ENCODE measurements around the gene PPHLN1. TPM values are rescaled to one million over a fixed set of nuclear protein-coding genes. Genes with fewer than 3 reads are reported as not detected.

PPHLN1 gene
- total RNA-seq, 2 donors from 2014 or later = 66.6 to 77.6 TPM

DNA sequence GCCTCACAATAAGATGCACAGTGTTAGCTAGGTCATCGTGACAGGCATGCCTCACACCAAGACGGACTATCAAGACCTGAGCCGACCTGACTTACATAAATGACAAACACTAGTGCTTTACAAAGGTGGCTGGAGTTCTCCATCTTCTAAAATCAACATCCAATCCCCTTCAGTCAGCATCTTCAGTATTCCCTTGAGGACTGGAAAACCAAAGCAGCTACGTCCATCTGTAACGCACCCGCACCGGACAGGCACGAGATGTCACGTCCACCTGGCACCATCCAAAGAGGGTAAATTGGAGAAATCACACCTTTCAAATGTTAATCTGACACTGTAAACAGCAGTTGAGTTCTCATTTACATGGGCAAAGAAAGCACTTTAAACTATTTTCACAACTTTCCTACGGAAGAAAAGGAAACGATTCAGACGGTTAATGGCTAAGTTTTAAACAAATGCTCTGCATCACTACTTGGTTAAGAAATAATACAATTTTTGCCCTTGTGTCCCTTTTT, 133.4 kb downstream of the PPHLN1 start:
- Mint-ChIP-seq H3K9me3 (no peaks in the 10 kb centered on the region), H3K27me3 (ENCODE audit: insufficient read depth) (no peaks in the 10 kb centered on the region), H3K4me1 (peaks cover 17% of the 10 kb centered on the region), H3K27ac (no peak overlapping the region), H3K36me3 (ENCODE audit: low read depth) (peaks cover 57% of the 10 kb centered on the region), H3K4me3 (peak overlapping the region; percentile 12)
- H3K27me3 ChIP-seq (ENCODE audit: control insufficient read depth, insufficient read depth, low read length, poor library complexity, severe bottlenecking) = no peaks in the 10 kb centered on the region
- DNase-seq = peak; percentile 56
- TF ChIP-seq, protein P1, sequence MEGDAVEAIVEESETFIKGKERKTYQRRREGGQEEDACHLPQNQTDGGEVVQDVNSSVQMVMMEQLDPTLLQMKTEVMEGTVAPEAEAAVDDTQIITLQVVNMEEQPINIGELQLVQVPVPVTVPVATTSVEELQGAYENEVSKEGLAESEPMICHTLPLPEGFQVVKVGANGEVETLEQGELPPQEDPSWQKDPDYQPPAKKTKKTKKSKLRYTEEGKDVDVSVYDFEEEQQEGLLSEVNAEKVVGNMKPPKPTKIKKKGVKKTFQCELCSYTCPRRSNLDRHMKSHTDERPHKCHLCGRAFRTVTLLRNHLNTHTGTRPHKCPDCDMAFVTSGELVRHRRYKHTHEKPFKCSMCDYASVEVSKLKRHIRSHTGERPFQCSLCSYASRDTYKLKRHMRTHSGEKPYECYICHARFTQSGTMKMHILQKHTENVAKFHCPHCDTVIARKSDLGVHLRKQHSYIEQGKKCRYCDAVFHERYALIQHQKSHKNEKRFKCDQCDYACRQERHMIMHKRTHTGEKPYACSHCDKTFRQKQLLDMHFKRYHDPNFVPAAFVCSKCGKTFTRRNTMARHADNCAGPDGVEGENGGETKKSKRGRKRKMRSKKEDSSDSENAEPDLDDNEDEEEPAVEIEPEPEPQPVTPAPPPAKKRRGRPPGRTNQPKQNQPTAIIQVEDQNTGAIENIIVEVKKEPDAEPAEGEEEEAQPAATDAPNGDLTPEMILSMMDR (conservative IDR thresholded peaks at IDR 0.05) = no peak
- 87 to 90% methylated on average over 11 to 12 of the region's 12 CpGs for WGBS, 2 experiments (ENCODE audit: insufficient coverage in 1 of 2, insufficient read length in 1 of 2)
- no peak overlapping the region for H3K27ac ChIP-seq (ENCODE audit: low read depth, low read length)
- H3K9me3 ChIP-seq (ENCODE audit: control insufficient read depth, low read length) = no peaks in the 10 kb centered on the region
- no peak overlapping the region for H3K9ac ChIP-seq (ENCODE audit: extremely low read depth, low read length, poor library complexity, severe bottlenecking)
- H3K36me3 ChIP-seq (ENCODE audit: control insufficient read depth, insufficient read depth, low read length) = peaks cover 76% of the 10 kb centered on the region
- no peaks in the 10 kb centered on the region for H3K4me1 ChIP-seq (ENCODE audit: control insufficient read depth, insufficient read depth, low read length)
- H3K4me3 ChIP-seq (ENCODE audit: low read length) = no peak overlapping the region

DNA sequence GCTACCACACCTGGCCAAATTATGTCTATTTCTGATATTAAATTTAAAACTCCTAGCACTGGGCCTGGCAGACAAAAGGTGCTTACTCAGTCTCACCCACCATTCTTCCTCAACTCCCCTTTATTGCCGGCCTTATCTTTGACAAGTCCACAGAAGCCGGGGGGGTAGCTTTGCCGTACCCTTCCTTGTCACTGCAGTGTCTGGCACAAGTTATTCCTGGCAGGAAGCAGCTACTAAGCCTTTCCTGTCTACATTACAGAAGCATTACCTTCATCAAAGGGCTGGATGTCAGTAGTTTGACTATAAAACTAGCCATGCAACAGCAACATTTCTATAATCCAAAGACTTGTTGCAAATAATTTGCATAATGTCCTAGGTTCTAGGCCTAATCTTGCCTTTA, 136.5 kb downstream of the PPHLN1 start:
- peaks cover 17% of the 10 kb centered on the region for H3K4me1 Mint-ChIP-seq
- no peak overlapping the region for H3K27ac Mint-ChIP-seq
- 94 to 96% methylated on average over 3 of the region's 3 CpGs for WGBS, 2 experiments (ENCODE audit: insufficient coverage in 1 of 2, insufficient read length in 1 of 2)
- H3K36me3 Mint-ChIP-seq (ENCODE audit: low read depth) = peaks cover 73% of the 10 kb centered on the region
- H3K4me3 ChIP-seq (ENCODE audit: low read length) = no peak overlapping the region
- H3K9ac ChIP-seq (ENCODE audit: extremely low read depth, low read length, poor library complexity, severe bottlenecking) = no peak overlapping the region
- no peaks in the 10 kb centered on the region for H3K27me3 ChIP-seq (ENCODE audit: control insufficient read depth, insufficient read depth, low read length, poor library complexity, severe bottlenecking)
- TF ChIP-seq, protein P1 (conservative IDR thresholded peaks at IDR 0.05) = no peak
- H3K27ac ChIP-seq (ENCODE audit: low read depth, low read length) = no peak overlapping the region
- peaks cover 88% of the 10 kb centered on the region for H3K36me3 ChIP-seq (ENCODE audit: control insufficient read depth, insufficient read depth, low read length)
- no peak overlapping the region for H3K4me3 Mint-ChIP-seq
- no peaks in the 10 kb centered on the region for H3K4me1 ChIP-seq (ENCODE audit: control insufficient read depth, insufficient read depth, low read length)
- H3K9me3 Mint-ChIP-seq = no peaks in the 10 kb centered on the region
- H3K27me3 Mint-ChIP-seq (ENCODE audit: insufficient read depth) = no peaks in the 10 kb centered on the region
- DNase-seq = no peak
- H3K9me3 ChIP-seq (ENCODE audit: control insufficient read depth, low read length) = no peaks in the 10 kb centered on the region

DNA sequence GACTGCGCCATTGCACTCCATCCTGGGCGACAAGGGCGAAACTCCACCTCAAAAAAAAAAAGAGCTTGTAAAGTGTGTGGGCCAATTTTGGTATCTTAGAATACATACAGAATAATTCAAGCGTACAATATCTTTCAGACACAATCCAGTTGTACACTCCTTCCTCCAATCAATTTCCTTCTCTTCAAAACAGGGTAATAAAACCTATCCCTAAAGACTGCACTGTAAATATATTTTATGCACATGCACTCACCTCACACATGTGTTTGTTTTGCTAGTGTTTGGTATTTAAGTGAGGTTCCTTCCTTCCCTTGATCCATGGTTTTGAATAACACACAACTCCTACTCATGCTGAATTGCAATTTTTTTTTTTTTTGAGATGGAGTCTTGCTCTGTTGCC, 137.7 kb downstream of the PPHLN1 start:
- no peak overlapping the region for H3K27ac ChIP-seq (ENCODE audit: low read depth, low read length)
- Mint-ChIP-seq H3K27ac (no peak overlapping the region), H3K9me3 (no peaks in the 10 kb centered on the region), H3K36me3 (ENCODE audit: low read depth) (peaks cover 75% of the 10 kb centered on the region), H3K27me3 (ENCODE audit: insufficient read depth) (no peaks in the 10 kb centered on the region), H3K4me1 (peaks cover 17% of the 10 kb centered on the region), H3K4me3 (no peak overlapping the region)
- TF ChIP-seq, protein P1 (conservative IDR thresholded peaks at IDR 0.05) = no peak
- H3K36me3 ChIP-seq (ENCODE audit: control insufficient read depth, insufficient read depth, low read length) = peaks cover 83% of the 10 kb centered on the region
- WGBS, 2 experiments (ENCODE audit: insufficient coverage in 1 of 2, insufficient read length in 1 of 2) = 98% methylated on average over 4 of the region's 4 CpGs; no CpG with 5 or more reads in 1 of the 2 experiments
- H3K4me3 ChIP-seq (ENCODE audit: low read length) = no peak overlapping the region
- DNase-seq = no peak
- no peaks in the 10 kb centered on the region for H3K4me1 ChIP-seq (ENCODE audit: control insufficient read depth, insufficient read depth, low read length)
- no peaks in the 10 kb centered on the region for H3K9me3 ChIP-seq (ENCODE audit: control insufficient read depth, low read length)
- no peaks in the 10 kb centered on the region for H3K27me3 ChIP-seq (ENCODE audit: control insufficient read depth, insufficient read depth, low read length, poor library complexity, severe bottlenecking)
- no peak overlapping the region for H3K9ac ChIP-seq (ENCODE audit: extremely low read depth, low read length, poor library complexity, severe bottlenecking)

All from endodermal cell (in vitro differentiated cells).